HG02981 (cell line): ENCODE measurements around the gene MLANA.

Experiments
- ATAC-seq: cut with Tn5 transposase; IDR thresholded peaks from one replicate; pipeline ENCODE4 v1.9.1; 2021; ENCODE audit warnings: mild to moderate bottlenecking, moderate library complexity; ENCODE audit not compliant: unreplicated experiment

The MLANA gene

DNA sequence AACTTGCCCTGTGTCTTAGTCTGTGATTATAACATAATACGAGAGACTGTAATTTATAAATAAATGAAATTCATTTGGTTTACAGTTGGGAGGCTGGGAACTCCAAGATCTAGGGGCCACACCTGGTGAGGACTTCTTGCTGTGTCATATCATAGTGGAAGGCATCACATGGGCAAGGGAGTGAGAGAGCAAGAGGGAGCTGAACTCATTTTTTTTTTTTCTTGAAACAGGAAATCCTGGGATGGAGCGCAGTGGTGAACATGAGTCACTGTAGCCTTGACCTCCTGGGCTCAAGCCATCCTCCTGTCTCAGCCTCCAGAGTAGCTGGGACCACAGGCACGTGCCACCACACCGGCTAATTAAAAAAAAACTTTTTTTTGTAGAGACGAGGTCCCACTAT is 7.2 kb downstream of the MLANA start:
- ATAC-seq: no peak

GRCh38 chr9:5899292-5899691 is 8.6 kb downstream of the MLANA start:
- ATAC-seq: no peak

GRCh38 chr9:5900622-5901021 is 9.9 kb downstream of the MLANA start:
- ATAC-seq: no peak

- ATAC-seq: no peak
Observed at GRCh38 chr9:5902377-5902776, 11.7 kb downstream of the MLANA start.

DNA sequence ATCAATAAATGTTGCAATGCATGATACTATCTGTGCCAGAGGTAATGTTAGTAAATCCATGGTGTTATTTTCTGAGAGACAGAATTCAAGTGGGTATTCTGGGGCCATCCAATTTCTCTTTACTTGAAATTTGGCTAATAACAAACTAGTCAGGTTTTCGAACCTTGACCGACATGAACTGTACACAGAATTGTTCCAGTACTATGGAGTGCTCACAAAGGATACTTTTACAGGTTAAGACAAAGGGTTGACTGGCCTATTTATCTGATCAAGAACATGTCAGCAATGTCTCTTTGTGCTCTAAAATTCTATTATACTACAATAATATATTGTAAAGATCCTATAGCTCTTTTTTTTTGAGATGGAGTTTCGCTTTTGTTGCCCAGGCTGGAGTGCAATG is 18.2 kb downstream of the MLANA start:
- no peak for ATAC-seq

DNA sequence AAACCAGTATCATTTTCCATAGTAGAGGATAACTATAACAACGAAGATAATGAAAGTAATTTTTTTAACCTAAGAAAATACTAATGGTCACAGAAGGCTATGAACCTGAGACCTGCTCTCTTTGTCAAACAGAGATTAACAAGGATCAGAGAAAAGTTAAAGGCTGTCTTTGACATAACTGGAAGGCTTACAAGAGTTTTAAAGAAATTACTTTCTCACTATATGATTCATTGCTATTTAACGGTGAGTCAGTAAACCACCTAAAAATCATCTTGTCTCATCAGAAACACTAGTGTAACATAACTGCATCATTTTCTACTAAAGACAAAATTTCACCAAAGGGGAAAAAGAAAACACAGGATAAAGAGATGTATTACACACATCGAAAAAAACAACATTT is 19.3 kb downstream of the MLANA start:
- ATAC-seq: no peak

DNA sequence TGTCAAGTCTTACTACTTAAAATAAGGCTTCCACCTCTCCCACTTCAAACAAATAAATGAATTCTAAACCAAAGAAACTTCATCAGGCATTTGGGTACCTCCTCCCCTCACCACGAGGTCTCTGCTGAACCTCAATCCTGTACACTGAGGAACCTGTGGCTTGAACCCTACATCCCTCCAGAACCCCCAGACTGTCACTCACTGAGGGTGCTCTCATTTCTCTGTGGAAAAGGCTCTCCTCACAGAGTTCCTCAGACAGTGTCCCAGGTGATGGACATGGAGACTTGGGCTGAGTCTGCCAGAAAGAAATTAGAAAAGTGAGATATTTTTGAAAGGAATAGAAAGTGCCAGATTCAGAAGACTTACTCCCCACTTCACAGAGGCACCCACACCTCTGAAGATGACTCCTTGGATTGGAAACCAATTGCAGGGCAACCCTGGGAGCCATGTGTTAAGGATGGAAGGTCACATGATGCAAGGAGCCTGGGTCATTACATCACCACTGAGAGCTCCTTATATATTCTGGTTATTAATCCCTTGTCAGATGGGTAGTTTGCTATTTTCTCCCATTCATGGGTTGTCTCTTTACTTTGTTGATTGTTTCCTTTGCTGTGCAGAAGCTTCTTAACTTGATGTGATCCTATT is 19.8 kb downstream of the MLANA start:
- no peak for ATAC-seq

DNA sequence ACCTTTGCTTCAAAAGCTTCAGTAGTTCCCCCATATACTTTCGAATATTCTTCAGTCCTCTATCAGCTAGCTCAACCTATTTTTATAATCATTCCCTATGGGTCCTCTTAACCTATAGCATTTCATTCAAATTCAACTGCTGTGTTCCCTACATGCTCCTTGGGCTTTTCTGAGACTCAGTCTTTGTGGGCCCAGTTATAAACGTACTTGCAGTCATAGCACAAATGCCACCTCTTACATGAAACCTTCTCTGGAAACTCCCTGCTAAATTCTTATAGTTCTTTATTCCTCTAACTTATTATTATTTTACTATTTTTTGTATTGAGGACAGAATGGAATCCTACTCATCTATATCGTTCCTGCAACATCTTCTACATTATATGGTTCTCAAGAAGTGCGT is 24.7 kb downstream of the MLANA start:
- ATAC-seq: no peak

DNA sequence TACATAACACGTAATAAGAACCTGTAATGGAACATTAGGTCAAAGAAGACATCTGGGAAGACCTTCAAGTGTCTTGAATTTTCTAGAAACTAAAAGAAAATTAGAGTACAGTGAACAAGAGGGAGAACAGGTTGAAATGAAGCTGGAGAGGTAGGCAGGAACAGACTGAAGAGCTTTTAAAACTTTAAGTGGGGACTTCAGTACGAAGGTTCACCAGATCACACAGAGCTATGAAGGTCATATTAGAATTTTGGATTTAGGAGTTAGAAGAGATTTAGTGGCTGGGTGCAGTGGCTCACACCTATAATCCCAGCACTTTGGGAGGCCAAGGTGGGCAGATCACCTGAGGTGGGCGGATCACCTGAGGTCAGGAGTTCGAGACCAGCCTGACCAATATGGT is 26.6 kb downstream of the MLANA start:
- ATAC-seq: no peak

DNA sequence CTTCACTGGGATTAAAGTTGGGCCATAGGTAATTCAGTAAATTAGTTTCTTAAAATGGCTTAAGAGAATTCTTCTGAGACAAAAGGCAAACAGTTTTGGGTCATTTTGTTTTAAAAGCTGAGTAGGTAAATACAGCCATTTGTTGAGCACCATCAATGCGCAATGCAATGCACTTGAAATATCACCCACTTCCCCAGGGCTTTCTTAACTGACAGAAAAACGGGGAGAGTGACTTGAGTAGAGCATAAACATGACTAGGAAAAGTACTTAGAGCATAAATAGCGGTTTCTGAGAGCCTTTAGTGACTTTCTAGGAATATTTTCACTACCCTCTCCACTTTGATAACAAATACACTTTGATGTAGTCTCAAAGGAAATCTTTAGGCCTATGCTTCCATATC is 27.2 kb downstream of the MLANA start:
- no peak for ATAC-seq

DNA sequence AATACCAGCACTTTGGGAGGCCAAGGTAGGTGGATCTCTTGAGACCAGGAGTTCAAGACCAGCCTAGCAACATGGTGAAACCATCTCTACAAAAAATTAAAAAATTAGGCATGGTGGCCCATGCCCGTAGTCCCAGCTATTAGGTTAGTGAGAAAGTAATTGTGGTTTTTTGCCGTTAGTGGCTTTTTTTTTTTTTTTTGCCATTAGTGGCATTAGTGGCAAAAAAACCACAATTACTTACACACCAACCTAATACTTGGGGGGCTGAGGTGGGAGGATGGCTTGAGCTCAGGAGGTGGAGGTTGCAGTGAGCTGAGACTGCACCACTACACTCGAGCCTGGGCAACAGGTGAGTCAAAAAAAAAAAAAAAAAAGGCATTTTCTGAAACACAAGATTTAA is 27.8 kb downstream of the MLANA start:
- ATAC-seq: no peak

- peak; percentile 89 for ATAC-seq
Observed at GRCh38 chr9:5920860-5921328, 30.2 kb downstream of the MLANA start.

DNA sequence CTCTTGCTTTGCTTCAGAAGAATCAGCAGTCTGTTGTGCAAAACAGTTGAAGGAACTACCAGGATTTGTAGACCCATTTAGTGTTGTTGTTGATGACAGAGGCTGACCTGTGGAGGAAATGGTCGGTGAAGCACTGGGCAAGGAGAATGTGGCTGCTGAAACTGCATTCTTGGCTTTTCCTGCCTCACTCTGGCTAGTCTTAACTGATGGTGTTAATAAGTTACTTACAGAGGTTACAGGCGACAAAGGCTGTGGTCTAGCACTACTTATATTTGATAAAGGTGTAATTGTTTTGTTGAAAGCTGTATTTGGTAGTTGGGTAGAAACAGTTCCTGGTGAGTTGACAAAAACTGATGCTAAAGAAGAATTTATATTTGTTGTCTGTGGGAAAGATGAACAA is 31.5 kb downstream of the MLANA start:
- ATAC-seq: no peak

- ATAC-seq: no peak
Observed at GRCh38 chr9:5931657-5932056, 41.0 kb downstream of the MLANA start.

DNA sequence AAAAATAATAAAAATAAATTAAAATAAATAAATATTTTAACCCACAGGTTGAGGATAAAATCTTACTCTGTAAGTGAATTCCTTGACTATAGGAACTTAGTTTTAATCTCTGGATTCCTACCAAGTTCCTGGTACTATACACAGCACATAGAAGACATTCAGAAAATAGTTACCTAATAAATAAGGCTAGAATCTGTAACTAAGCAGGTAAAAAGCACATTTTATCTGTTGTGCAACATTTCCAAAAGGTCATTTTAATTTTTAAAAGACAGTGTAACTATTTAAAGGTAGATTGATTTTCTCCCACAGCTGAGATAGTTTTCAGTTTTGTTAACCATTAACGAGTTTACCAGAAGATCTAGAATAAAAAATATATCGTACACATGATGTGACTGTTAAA is 47.8 kb downstream of the MLANA start:
- no peak for ATAC-seq

GRCh38 chr9:5939530-5939929 is 48.8 kb downstream of the MLANA start:
- ATAC-seq: no peak

DNA sequence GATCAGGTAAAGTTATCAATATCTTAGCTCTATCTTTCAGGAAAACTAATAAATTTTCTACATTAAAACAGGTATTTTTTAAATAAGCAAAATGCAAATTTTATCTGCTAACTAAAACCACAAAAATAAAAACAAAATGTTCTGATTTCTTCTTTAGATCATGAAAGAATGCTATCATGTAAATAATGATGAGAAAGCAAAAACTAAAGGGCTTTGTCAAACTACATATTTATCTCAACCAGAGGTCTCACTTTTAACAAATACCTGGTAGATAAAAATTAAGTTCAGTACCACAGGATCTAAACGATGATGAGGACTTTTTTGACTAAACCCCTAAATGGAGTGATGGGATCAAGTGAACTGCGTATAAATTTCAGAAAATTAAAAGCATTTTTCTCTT is 50.5 kb downstream of the MLANA start:
- ATAC-seq: no peak

- no peak for ATAC-seq
Observed at GRCh38 chr9:5945112-5945511, 54.4 kb downstream of the MLANA start.

- peak; percentile 50 for ATAC-seq
Observed at GRCh38 chr9:5947912-5948311, 57.2 kb downstream of the MLANA start.

DNA sequence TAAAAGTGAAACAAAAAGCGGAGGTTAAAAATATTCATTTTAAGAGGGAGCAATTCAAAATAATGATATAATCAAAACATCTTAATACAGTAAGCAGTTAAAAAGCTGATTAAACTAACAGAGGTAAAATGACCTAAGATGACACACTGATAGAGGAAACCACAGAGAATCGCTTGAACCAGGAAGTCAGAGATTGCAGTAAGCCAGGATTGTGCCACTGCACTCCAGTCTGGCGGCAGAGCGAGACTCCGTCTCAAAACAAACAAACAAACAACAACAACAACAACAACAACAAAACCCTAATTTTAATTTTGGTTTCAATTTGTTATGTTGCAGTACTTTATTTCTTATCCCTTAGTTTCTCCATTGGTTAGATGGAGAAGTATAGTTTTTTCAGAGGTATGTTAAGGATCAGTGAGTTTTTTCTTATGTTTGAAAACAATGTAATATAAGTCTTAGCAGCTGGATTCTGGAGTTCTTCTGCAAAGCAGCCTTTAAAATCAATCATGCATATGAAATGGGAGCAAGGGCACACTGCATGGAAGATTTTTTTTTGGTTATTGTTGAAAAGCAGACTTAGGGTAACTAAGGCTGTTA is 58.5 kb downstream of the MLANA start:
- no peak for ATAC-seq

DNA sequence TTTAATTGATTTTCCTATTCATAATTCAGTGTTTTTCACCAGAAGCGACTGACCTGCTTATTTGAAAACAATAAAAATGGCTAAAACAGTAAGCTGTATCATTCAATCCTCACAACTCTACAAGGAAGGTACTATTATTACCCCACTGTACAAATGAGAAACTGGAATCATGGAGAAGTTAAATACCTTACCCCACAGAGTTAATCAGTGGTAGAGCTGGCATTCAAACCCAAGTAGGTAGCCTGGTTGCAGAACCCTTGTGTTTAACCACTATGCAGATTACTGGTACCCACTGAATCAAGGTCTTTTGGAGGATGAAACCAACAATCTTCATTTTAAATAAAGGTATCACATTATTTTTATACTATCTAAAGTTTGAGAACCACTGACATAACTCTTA is 59.6 kb downstream of the MLANA start:
- ATAC-seq: no peak

DNA sequence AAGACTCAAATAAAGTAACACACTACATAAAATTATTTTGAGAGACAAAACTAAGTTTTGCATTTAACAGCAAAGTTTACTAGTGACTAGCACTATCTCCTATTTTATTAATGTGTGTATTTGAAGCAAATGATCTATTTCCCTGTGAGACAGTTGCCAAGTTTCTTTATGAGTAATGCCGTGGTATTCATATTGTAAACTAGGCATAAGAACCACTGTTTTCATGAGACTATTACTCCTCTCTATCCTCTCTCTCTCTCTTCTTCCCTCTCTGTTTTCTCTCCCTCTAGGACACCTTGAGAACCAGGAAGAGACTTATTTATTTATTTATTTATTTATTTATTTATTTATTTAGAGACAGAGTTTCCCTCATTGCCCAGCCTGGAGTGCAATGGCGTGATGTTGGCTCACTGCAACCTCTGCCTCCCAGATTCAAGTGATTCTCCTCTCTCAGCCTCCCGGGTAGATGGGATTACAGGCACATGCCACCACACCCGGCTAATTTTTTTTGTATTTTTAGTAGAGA is 61.1 kb downstream of the MLANA start:
- ATAC-seq: no peak
